Nucleus accumbens (tissue), 56 donors: Measurements from ENCODE around the gene ELMO1.

Experiments
- DNase-seq, 56 donors: peaks; one replicate each; lab custom pipeline; 2025; lab: John Stamatoyannopoulos, UW

The ELMO1 gene

GRCh38 chr7:37013771-37014170 lies 434.9 kb downstream of the ELMO1 start:
- no peak for DNase-seq

GRCh38 chr7:37011151-37011890 lies 437.3 kb downstream of the ELMO1 start:
- DNase-seq = no peak

- DNase-seq = no peak
Measured at GRCh38 chr7:37009125-37009675, 439.5 kb downstream of the ELMO1 start.

GRCh38 chr7:37007691-37008090 lies 441.0 kb downstream of the ELMO1 start:
- no peak for DNase-seq

GRCh38 chr7:37007268-37007667 lies 441.4 kb downstream of the ELMO1 start:
- peak in 1 of 56 donors; percentile 31 for DNase-seq

GRCh38 chr7:37006764-37007163 lies 441.9 kb downstream of the ELMO1 start:
- no peak for DNase-seq

- no peak for DNase-seq
Measured at GRCh38 chr7:37000511-37000910, 448.2 kb downstream of the ELMO1 start.

- DNase-seq = no peak
Measured at GRCh38 chr7:36999626-37000485, 448.8 kb downstream of the ELMO1 start.

GRCh38 chr7:36995776-36996175 lies 452.9 kb downstream of the ELMO1 start:
- peak in 1 of 56 donors; percentile 23 for DNase-seq

- DNase-seq = no peak
Measured at GRCh38 chr7:36994456-36995112, 454.1 kb downstream of the ELMO1 start.

GRCh38 chr7:36986948-36987724 lies 461.5 kb downstream of the ELMO1 start:
- peak in 51 of 56 donors; percentile 10 to 84 (median 51) for DNase-seq

- DNase-seq = peak in 12 of 56 donors; percentile 5 to 65 (median 28)
Measured at GRCh38 chr7:36986511-36986933, 462.1 kb downstream of the ELMO1 start.

GRCh38 chr7:36985866-36986400 lies 462.7 kb downstream of the ELMO1 start:
- peak in 43 of 56 donors; percentile 7 to 84 (median 50) for DNase-seq

- no peak for DNase-seq
Measured at GRCh38 chr7:36985316-36985715, 463.3 kb downstream of the ELMO1 start.

- DNase-seq = peak in 1 of 56 donors; percentile 10
Measured at GRCh38 chr7:36984710-36985312, 463.9 kb downstream of the ELMO1 start.

- peak in 1 of 56 donors; percentile 11 for DNase-seq
Measured at GRCh38 chr7:36984041-36984521, 464.6 kb downstream of the ELMO1 start.

- DNase-seq = peak in 28 of 56 donors; percentile 10 to 74 (median 40)
Measured at GRCh38 chr7:36982766-36983165, 465.9 kb downstream of the ELMO1 start.

GRCh38 chr7:36979810-36980248 lies 468.8 kb downstream of the ELMO1 start:
- DNase-seq = peak in 28 of 56 donors; percentile 6 to 78 (median 35)

- no peak for DNase-seq
Measured at GRCh38 chr7:36978461-36978860, 470.2 kb downstream of the ELMO1 start.
